Large intestine (tissue), 3 donors: ENCODE results near the gene DDHD1. TPM values are rescaled to one million over a fixed set of nuclear protein-coding genes. Genes with fewer than 3 reads are reported as not detected.
A peak's percentile ranks its signal among the peaks of the same experiment; 100 is the strongest.

ENCODE experiments used
- DNase-seq, 2 donors: peaks; one replicate each; pipeline versions ENCODE4 v3.0.0 to v3.0.0-alpha.2; 2013
- H3K27ac ChIP-seq: one replicate; pipeline ENCODE4 v1.5.1; 2013; ENCODE audit warnings: low read length
- H3K27me3 ChIP-seq: 2 replicates; pipeline ENCODE4 v1.6.1; 2013; ENCODE audit warnings: low read length; ENCODE audit not compliant: control insufficient read depth, insufficient read depth
- H3K36me3 ChIP-seq: 2 replicates; pipeline ENCODE4 v1.6.1; 2013; ENCODE audit warnings: low read length; ENCODE audit not compliant: control insufficient read depth, insufficient read depth
- H3K4me1 ChIP-seq: one replicate; pipeline ENCODE4 v1.6.1; 2013; ENCODE audit warnings: low read length; ENCODE audit not compliant: control insufficient read depth, insufficient read depth
- H3K4me3 ChIP-seq: one replicate; pipeline ENCODE4 v1.5.1; 2013; ENCODE audit warnings: low read length
- H3K9me3 ChIP-seq: one replicate; pipeline ENCODE4 v1.6.1; 2013; ENCODE audit warnings: mild to moderate bottlenecking, low read depth, low read length, moderate library complexity; ENCODE audit not compliant: control insufficient read depth
- WGBS: methylation state at CpG from one replicate; pipeline ENCODE4 v1.1.5; 2013; ENCODE audit warnings: low lambda C conversion rate; ENCODE audit not compliant: insufficient coverage; 5-methylcytosine and 5-hydroxymethylcytosine counted together
- polyA plus RNA-seq: library from polyadenylated mRNA; unstranded; fragments of 120-200 nt; gene quantifications from one replicate; pipeline ENCODE4 v1.2.1, GENCODE V29; 2013

Gene DDHD1
- polyA plus RNA-seq, 1 donor: 10.2 TPM

DNA sequence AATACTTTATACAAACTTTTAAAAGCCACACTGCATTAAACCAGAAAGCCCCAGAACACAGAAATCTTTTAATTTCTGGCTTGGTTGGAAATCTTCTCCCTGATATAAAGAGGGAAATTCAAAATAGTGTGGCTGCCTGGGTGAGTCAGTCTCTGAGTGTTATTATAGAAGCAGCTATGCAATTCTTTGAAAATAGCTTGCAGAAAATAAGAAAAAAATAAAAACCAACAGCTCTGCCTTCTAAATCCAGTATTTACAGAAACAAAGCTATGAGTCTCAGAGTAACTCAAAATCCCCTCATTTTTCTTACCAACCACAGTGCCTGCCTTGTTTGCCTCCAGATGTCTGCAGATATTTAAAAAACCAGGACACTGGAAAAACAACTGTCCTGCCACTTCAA, 133.7 kb downstream of the DDHD1 start:
- H3K4me3 ChIP-seq: no peak overlapping the region
- no peaks in the 10 kb centered on the region for H3K36me3 ChIP-seq
- DNase-seq: no peak
- no peak overlapping the region for H3K27ac ChIP-seq
- H3K4me1 ChIP-seq: no peaks in the 10 kb centered on the region
- no peaks in the 10 kb centered on the region for H3K27me3 ChIP-seq
- no peaks in the 10 kb centered on the region for H3K9me3 ChIP-seq

DNA sequence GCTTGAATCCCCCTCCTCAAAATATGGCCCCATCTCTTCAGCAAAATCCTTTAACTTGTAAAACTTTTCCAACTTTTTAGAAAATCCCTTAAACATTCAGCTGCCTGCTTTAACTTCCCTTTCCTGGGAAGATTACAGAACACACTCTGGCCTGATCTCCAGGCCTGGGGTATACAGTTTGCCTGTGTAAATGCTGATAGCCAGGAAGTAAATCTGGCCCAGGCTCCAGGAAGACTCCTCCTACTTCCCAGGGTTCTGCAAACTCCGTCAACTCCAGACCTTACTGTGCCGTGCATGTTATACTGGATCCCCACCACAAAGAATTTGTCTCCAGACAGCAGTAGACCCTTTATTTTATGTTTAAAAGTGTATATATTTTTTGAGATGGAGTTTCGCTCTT, 135.3 kb downstream of the DDHD1 start:
- DNase-seq: no peak
- Histone ChIP-seq H3K9me3 (no peaks in the 10 kb centered on the region), H3K4me1 (no peaks in the 10 kb centered on the region), H3K27ac (no peak overlapping the region), H3K36me3 (no peaks in the 10 kb centered on the region), H3K4me3 (no peak overlapping the region), H3K27me3 (no peaks in the 10 kb centered on the region)
- no CpG with 5 or more reads among the region's 3 CpGs for WGBS

DNA sequence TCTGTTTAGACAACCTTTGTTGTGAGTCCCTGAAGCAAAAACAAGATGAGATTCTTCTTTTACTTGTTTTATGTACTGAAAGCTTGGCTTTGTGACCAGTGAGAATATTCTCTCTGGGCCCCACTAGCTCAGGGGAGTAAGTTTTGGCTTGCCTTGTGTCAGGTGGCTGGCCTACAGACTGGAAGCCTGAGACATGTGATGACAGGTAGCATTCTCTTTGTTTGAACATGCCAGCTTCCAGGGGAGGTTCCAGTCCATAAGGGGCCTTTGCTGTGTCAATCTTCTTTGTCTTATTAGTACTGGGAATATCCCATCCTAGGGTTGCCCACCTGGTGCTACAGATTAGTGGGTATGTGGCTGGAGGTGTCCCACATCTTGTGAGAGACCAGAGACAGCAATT, 136.2 kb downstream of the DDHD1 start:
- Histone ChIP-seq H3K9me3 (no peaks in the 10 kb centered on the region), H3K36me3 (no peaks in the 10 kb centered on the region), H3K27ac (no peak overlapping the region), H3K4me3 (no peak overlapping the region), H3K27me3 (no peaks in the 10 kb centered on the region), H3K4me1 (no peaks in the 10 kb centered on the region)
- DNase-seq: no peak

DNA sequence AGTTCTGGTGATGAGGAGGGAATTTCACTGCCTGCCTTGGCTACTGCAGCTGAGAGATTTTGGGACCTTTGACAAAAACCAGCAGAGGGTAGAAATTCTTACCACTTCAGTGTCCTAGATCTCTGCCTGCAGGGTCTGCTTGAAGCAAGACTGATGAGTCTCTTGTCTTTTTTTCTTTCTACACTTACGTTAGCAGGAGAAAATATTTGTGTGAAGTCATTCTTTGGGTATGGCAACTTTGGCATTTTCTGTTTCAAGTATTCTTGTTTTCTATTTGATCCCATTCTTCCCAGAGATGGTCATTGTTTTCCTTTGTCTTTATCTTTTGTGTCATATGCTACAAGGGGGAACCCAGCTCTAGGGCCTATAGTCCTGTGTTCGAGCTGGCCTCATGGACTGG, 136.6 kb downstream of the DDHD1 start:
- no peaks in the 10 kb centered on the region for H3K27me3 ChIP-seq
- H3K9me3 ChIP-seq: no peaks in the 10 kb centered on the region
- no peaks in the 10 kb centered on the region for H3K4me1 ChIP-seq
- no peak overlapping the region for H3K4me3 ChIP-seq
- no peak overlapping the region for H3K27ac ChIP-seq
- DNase-seq: no peak
- 100% methylated on average over 1 of the region's 2 CpGs for WGBS
- no peaks in the 10 kb centered on the region for H3K36me3 ChIP-seq

DNA sequence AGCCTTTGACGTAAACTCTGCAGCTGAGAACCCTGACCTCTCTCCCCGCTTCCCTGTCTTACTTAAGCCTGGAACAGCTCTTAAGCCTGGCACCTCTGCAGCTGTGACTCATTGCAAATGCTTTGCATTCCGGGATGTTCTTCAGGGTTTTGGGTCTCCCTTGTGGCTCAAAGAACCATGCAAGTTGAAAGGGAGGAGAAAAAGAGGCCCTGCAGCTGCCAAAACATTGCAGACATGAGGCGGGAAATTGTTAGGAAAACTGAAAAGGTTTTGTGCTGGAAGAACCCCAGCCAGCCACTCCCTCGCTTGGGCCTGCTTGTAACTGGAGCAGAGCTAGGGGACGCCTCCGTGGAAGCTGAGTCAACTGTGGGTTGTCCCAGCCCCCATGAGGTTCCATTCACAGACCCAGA, 142.1 kb downstream of the DDHD1 start:
- DNase-seq: peak; percentile 19 to 37
- 43% methylated on average over 3 of the region's 7 CpGs for WGBS
- H3K4me1 ChIP-seq: no peaks in the 10 kb centered on the region
- H3K27me3 ChIP-seq: peaks cover 2% of the 10 kb centered on the region
- H3K27ac ChIP-seq: peak overlapping the region; percentile 14
- no peak overlapping the region for H3K4me3 ChIP-seq
- H3K36me3 ChIP-seq: no peaks in the 10 kb centered on the region
- no peaks in the 10 kb centered on the region for H3K9me3 ChIP-seq

DNA sequence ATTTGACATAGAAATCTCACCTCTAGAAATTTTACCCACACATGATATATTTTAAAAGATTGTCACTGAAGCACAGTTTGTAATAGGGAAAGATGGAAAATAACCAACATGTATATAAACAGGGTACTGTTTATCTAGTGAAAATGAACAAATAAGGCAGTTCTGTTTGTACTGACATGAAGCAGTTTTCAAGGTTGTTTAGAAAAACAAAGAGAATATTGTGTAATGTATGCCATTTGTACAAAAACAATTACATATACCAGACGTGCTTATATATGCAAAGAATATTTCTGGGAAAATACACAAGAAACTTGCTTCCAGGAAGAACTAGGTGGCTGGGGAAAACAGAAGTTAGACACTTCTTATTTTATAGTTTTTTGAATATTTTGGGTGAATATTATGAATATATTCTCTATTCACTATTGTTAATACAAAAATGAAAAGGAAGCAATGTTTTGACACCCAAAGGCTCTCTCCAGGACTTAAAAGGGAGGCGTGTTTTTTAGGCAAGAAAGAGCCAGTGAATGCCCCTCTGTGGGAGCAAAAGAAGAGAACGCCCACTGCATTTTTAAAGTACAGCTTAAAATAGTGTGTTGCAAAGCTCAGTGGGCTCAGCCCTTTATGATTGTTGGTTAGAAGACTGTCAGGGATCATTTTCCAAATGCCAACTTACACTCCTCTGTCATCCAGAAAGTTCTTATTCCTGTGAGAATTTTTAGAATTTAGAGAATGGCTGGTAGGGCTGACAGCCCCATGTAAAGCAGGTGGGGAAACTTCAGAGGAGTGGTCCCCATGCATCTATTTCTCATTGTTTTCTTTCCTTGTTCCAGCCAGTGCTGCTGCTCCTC, 142.7 kb downstream of the DDHD1 start:
- H3K36me3 ChIP-seq: no peaks in the 10 kb centered on the region
- no peaks in the 10 kb centered on the region for H3K9me3 ChIP-seq
- DNase-seq: no peak

DNA sequence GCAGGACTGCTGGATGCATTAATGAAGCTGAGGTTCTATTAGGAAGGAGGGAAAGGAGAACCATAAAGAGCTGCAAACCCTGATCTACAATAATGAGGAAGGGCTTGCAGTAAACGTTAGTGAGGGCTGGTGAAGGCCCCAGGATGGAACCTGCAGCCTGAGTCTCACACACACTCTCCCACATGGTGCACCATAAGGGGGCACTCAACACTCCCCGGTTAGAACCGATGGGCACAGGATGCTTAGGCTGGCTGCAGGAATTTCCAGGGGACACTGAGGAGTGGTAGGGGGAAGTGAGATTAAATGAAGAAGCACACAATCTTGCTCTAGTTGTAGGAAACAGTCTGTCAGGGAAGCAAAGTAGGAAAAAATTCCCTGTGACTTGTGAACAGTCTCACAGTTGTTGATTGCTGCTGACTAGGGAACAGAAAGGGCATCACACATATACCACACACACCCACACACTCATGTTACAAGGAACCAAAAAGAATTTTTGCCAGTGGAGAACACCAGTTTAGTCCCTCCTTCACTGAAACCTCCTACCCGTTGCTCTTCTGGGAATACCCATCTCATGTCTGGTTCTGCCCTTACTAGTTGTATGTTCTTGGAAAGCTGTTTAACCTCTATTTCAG, 146.1 kb downstream of the DDHD1 start:
- WGBS: no CpG with 5 or more reads among the region's 4 CpGs
- no peaks in the 10 kb centered on the region for H3K36me3 ChIP-seq
- peaks cover 2% of the 10 kb centered on the region for H3K27me3 ChIP-seq
- no peak overlapping the region for H3K27ac ChIP-seq
- H3K9me3 ChIP-seq: no peaks in the 10 kb centered on the region
- no peak for DNase-seq
- H3K4me3 ChIP-seq: no peak overlapping the region
- H3K4me1 ChIP-seq: no peaks in the 10 kb centered on the region

More for the DNA sequence above, 142.7 kb downstream of the DDHD1 start:
- H3K27ac ChIP-seq: peak overlapping the region; percentile 14
- H3K27me3 ChIP-seq: peaks cover 2% of the 10 kb centered on the region
- H3K4me3 ChIP-seq: no peak overlapping the region
- 71% methylated on average over 1 of the region's 3 CpGs for WGBS
- no peaks in the 10 kb centered on the region for H3K4me1 ChIP-seq

DNA sequence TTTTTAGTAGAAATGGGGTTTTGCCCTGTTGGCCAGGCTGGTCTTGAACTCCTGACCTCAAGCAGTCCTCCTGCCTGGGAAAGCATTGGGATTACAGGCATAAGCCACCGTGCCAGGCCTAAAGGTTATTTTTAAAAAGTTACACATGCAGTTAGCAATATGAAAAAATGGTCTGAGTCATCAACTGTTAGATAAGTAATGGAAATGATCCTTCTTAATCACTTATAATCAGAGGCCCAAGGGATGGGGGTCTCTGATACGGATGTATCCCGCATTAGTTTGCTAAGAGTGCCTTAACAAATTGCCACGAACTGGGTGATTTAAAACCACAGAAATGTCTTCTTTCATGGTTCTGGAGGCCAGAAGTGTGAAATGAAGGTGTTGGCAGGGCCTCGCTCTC, 148.1 kb downstream of the DDHD1 start:
- WGBS: no CpG with 5 or more reads among the region's 5 CpGs
- H3K27me3 ChIP-seq: no peaks in the 10 kb centered on the region
- no peak for DNase-seq

DNA sequence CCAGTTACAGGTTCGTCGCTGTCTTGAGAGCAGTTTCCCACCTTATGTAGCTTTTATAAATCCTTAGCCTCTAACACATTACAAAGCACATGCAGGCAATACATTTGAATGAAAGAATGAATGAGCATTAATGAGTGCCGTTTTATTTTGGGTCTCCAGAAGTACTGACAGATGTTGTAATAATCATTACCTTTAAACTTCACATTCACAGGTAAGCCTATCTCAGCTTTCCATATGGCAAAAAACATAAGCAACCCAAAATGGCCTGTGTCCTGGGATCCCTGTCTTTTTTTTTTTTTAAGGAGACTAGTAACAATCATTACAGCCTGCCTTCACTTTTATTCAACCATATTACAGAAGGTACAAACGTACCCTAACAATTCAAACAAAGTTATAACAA, 149.3 kb downstream of the DDHD1 start:
- no peak for DNase-seq
- no peaks in the 10 kb centered on the region for H3K9me3 ChIP-seq
- no peak overlapping the region for H3K4me3 ChIP-seq
- WGBS: 100% methylated on average over 1 of the region's 4 CpGs
- no peaks in the 10 kb centered on the region for H3K4me1 ChIP-seq
- no peaks in the 10 kb centered on the region for H3K27me3 ChIP-seq
- no peaks in the 10 kb centered on the region for H3K36me3 ChIP-seq
- H3K27ac ChIP-seq: no peak overlapping the region

More for the DNA sequence above, 148.1 kb downstream of the DDHD1 start:
- Histone ChIP-seq H3K4me1 (no peaks in the 10 kb centered on the region), H3K36me3 (no peaks in the 10 kb centered on the region), H3K27ac (no peak overlapping the region), H3K9me3 (no peaks in the 10 kb centered on the region), H3K4me3 (no peak overlapping the region)

DNA sequence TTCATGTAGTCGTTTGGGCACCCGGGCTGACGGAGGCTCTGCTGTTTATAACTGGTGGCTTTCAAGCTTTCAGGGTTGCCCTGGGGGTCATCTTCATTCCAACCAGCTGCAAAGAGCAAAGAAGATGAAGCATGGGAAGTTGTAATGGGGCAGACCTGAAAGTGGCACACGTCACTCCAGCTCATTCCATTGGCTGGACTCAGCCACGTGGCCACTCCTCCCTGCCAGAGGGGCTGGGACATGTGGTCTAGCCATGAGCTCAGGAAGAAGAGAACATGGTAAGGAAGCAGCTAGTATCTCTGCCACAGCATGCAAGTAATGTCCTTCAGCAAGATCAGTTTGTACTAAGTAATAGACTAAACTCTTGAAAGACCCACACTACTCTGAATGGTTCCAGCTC, 150.5 kb downstream of the DDHD1 start:
- WGBS: no CpG with 5 or more reads among the region's 5 CpGs
- Histone ChIP-seq H3K4me3 (no peak overlapping the region), H3K4me1 (no peaks in the 10 kb centered on the region)

More for the DNA sequence above, 150.5 kb downstream of the DDHD1 start:
- Histone ChIP-seq H3K36me3 (no peaks in the 10 kb centered on the region), H3K9me3 (no peaks in the 10 kb centered on the region), H3K27ac (no peak overlapping the region), H3K27me3 (no peaks in the 10 kb centered on the region)
- no peak for DNase-seq
